Measurements from ENCODE around the gene AGBL5.
A peak's percentile ranks its signal among the peaks of the same experiment; 100 is the strongest.
"Not testable (repeated sequence)": the region's sequence is repeated elsewhere in the genome, so short reads cannot be mapped to it uniquely, and the experiment has no call there.

AGBL5 gene

DNA sequence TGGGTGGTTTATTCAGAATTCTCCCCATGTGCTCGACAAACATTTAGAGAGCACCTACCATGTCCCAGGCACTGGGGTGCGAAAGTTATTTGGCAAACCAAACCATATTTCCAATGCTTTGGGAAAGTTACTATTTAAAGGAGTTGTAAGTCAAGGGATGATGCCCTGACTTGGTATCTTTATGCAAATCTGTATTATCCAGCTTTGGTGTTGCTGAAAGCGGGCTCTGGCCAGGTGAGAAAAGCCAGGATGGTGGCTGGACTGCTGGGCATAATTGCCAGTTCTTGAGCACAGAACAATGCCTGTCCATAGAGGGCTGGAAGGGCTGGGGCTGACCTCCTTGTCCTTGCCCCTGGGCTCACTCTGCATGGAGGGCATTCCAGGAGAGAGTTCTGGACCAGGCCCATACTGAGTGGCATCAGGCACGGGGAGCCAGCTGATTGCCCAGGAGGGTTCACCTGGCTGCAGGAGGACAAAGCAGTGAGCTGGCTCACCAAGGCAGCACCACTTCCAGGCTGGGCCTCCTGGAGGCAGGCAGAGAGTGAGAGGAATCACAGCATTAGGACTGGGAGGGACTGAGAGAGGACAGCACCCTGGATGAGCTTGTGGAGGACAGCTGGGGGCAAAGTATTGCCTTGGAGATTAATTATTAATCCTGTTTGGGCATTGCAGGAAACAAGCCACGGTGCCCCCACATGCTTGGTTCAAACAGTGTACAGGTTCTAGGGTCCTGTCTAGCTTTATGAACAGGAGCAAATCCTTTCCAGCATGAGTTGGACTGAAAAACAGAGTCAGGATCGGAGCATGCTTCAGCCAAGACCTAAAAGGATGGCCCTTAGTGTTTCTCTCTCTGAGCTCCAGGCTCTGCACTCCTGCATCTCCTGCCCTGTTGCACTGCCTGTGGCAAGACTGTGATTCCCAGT, 42.2 kb downstream of the AGBL5 start:
- DNase-seq = no peak

DNA sequence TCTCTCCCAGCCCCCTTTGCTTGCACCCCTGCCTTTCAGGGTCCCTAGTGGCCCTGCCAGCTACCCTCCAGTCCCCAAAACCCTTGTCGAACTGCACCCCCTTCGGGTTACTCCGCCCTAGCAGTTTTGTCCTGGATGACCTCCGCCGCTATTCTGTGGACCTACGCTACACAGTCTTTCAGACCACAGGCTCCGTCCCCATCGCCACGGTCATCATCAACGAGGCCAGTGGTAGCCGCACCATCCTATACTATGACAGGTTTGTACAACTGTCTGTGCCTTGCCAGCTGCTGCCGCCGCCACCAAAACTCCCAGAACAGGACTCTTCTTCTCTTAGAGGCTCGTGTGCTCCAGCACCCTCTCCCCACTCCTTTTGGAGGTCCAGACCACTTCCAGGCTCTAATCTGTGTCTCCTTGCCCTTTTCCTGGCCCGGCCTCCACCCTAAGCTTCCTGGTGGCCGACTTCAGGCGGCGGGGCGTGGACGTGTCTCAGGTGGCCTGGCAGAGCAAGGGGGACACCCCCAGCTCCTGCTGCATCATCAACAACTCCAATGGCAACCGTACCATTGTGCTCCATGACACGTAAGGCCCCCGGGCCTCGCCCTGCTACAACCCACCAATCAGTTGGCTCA, 43.0 kb downstream of the AGBL5 start:
- DNase-seq = no peak

DNA sequence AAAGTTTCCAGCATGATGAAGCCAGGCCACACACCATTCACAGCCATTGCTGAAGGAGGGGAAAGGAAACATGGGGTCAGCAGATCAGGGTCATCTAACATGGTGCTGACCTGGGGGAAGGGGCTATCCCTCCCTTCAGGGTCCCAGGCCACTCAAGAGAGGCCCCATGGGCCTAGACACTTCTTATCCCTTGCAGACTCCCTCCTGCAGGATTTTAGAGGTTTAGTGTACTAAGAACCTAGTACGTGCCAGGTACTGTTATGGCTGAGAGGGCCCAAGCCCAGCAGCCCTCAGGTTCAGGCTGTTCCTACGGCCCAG, 43.9 kb downstream of the AGBL5 start:
- no peak for DNase-seq

DNA sequence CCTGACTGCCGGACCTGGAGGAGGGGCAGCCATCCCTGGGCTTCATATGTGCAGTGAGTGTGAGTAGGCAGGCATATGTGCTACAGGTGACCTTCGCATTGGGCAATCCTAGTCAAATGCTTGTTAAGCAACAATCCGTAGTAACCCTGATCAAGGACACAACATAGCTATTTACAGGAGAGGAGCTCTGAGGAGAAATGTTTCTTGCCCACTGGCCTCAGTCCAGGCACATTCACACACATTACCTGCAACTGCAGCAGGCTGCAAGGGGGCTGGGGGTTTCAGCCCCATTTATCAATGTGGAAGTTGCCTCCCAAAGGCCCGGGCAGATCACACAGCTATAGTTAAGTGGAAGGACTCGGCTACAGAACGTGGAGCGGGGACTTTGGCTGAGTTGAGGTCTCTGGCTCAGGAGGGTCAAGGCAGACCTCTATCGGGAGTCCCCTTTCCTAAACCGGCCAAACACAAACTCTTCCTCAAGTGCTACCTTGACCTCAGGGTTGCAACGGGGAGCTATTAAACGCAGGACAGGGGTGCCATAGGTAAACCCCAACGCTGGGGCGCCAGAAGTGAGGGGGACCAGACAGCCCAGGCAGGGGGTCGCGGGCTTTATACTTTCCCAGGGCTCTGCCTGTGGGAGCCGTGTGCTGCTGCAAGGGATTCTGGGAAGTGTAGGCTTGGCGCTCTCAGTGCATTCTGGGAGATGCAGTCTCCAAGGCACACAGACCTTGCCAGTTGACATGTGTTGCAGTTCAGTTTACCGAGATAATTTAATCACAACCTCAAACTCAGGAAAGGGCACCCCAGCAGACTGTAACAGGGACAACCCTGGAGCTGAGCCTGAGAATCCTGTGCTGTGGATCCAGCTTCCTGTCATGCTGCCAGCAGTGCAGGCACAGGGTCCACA, 44.5 kb downstream of the AGBL5 start:
- DNase-seq = peak in 1 of 2 donors; percentile 40

DNA sequence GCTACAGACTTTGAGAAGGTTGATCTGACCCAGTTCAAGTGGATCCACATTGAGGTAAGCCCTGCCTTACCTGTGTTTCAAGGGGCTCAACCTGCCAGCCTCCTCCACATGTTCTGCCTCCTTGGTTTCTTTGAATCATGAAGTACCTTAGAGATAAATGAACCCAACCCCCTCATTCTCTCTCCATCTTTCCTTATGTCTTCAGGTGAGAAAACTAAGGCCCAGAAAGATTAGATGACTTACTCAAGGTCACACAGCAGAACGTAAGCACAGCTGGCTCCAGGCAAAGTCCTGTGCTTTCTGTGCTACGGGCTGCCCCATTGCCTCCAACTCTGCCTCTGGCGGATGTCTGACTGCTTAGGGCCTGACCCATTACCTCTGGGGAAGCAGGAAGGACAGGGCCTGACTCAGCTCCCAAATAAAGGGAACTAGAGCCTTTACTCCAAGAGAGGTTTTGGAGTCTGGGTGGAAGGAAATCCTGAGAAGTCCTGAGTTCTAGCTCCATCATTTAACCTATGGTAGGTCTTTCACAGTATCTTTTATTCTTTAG, 45.4 kb downstream of the AGBL5 start:
- DNase-seq = no peak

DNA sequence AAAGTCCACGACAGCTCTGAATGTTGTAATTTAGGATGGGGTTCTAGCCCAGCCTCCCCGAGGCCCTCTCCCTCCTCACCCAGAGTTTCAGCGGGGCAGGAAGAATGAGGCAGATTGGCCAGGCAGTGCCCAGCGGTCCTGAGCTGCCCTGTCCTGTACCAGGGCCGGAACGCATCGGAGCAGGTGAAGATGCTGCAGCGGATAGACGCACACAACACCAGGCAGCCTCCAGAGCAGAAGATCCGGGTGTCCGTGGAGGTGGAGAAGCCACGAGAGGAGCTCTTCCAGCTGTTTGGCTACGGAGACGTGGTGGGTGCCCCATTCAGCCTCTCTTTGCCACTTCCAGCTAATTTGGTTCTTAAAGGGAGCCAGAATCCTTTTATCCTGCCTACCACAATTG, 45.9 kb downstream of the AGBL5 start:
- no peak for DNase-seq

DNA sequence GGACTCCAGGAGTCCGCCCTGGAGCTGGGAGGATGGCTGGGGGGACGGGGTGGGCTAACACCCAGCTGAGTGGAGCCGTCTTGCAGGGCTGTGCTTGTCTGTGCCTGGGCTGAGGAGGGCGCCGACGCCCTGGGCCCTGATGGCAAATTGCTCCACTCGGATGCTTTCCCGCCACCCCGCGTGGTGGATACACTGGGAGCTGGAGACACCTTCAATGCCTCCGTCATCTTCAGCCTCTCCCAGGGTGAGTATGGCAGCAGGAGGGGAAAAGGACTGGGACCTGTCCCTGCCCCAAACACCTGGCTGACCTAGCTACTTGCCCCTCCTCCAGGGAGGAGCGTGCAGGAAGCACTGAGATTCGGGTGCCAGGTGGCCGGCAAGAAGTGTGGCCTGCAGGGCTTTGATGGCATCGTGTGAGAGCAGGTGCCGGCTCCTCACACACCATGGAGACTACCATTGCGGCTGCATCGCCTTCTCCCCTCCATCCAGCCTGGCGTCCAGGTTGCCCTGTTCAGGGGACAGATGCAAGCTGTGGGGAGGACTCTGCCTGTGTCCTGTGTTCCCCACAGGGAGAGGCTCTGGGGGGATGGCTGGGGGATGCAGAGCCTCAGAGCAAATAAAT, 48.0 kb downstream of the AGBL5 start:
- no peak for DNase-seq

DNA sequence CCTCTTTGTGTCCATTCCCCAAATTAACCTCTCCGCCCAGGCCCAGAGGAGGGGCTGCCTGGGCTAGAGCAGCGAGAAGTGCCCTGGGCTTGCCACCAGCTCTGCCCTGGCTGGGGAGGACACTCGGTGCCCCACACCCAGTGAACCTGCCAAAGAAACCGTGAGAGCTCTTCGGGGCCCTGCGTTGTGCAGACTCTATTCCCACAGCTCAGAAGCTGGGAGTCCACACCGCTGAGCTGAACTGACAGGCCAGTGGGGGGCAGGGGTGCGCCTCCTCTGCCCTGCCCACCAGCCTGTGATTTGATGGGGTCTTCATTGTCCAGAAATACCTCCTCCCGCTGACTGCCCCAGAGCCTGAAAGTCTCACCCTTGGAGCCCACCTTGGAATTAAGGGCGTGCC, 48.6 kb downstream of the AGBL5 start:
- no peak for DNase-seq

DNA sequence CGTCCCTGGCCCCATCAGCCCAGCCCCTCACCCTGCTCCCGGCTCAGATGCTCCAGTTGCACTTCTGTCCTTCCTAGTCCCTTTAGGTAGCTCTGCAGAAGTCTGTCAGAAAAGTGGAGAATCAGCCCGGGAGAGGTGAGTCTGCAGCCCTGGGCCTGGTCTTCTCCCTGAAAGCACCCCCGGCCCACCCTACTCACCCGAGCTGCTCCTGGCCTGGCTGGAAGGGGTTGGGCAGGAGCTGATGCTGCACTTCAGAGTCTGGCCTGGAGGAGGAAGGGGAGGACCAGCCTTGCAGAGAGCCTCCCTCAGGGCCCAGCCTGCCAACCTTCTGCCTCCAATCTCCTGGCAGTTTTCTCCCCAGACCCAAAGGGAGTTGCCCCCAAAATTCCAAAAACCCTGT, 50.9 kb downstream of the AGBL5 start:
- DNase-seq = no peak

DNA sequence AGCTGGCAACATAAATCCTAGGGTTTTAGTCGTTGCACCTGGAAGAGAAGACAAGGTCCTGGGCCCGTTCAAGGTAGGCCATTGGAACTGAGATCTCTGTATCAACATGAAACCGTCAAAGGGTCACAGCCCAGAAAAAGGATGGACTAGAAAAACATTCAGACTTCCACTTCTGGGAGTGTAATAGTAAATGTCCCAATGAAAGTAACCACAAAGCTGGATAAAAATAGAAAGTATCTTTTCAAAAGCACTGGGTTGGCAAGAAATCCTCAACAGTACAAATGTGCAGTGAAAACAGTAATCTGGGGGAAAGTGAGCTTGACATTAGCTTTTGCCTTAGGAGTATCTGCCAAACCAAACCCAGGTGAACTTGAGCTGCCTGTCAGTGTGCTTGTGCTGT, 54.5 kb downstream of the AGBL5 start:
- no peak for DNase-seq

DNA sequence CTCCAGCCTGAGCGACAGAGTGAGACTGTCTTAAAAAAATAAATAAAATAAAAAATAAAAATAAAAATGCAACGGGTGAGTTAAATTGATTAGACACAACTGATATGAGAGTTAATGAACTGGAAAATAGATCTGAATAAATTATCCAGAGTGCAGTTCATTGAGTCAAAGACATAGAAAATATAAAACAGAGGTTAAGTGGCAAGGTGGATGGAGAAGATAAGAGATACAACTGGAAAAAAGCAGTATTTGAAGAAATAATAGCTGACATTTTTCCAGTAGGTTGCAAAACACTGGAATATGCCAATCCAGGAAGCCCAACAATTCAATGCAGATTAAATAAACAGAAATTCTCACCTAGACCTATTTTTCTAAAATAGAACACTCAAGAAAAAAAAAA, 56.8 kb downstream of the AGBL5 start:
- DNase-seq = no peak

DNA sequence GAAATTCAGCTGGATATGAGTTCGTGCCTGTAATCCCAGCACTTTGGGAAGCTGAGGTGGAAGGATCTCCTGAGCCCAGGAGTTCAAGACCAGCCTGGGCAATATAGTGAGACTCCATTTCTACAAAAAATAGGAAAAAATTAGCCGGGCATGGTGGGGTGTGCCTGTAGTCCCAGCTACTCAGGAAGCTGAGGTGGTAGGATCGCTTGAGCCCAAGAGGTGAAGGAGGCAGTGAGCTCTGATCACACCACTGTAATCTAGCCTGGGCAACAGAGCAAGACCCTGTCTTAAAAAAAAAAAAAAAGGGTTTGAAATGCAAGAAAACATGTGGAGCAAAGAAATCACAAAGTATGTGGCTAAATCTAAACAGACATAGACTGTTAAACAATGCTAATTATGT, 57.6 kb downstream of the AGBL5 start:
- no peak for DNase-seq

DNA sequence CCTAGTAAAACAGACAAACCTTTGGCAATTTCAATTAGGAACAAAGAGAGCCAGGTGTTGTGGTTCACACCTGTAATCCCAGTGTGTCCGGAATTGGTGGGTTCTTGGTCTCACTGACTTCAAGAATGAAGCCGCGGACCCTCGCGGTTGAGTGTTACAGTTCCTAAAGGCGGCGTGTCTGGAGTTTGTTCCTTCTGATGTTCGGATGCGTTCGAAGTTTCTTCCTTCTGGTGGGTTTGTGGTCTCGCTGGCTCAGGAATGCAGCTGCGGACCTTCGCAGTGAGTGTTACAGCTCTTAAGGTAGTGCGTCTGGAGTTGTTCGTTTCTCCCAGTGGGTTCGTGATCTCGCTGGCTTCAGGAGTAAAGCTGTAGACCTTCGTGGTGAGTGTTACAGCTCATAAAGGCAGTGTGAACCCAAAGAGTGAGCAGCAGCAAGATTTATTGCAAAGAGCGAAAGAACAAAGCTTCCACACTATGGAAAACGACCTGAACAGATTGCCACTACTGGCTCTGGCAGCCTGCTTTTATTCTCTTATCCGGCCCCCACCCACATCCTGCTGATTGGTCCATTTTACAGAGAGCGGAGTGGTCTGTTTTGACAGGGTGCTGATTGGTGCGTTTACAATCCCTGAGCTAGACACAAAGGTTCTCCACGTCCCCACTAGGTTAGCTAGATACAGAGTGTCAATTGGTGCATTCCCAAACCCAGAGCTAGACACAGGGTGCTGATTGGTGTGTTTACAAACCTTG, 59.3 kb downstream of the AGBL5 start:
- not testable (repeated sequence) for DNase-seq

DNA sequence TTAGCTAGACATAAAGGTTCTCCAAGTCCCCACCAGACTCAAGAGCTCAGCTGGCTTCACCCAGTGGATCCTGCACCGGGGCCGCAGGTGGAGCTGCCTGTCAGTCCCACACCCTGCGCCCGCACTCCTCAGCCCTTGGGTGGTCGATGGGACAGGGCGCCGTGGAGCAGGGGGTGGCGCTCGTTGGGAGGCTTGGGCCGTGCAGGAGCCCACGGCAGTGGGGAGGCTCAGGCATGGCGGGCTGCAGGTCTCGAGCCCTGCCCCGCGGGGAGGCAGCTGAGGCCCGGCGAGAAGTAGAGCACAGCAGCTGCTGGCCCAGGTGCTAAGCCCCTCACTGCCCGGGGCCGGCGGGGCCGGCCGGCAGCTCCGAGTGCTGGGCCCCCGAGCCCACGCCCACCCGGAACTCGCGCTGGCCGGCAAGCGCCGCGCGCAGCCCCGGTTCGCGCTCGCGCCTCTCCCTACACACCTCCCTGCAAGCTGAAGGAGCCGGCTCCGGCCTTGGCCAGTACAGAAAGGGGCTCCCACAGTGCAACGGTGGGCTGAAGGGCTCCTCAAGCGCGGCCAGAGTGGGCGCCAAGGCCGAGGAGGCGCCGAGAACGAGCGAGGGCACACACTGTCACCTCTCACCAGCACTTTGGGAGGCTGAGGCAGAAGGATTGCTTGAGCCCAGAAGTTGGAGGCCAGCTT, 60.1 kb downstream of the AGBL5 start:
- not testable (repeated sequence) for DNase-seq

DNA sequence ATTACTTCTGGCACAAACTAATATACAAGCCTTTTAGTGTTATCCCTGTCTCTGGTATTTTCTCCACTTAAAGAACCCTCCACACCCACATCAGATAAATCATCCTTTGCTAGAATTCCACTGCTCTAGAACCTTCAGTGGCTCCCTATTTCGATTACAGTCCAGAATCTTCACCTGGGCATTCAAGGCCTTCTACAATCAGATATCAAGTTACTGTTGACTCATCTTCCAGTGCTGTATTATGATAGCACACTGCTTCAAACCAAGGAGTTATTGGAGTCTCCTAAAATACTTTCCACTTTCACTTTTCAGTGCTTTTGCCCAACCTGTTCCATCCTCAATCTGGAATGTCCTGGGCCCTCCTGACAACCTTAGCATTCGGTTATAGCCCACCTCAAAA, 64.1 kb downstream of the AGBL5 start:
- no peak for DNase-seq

DNA sequence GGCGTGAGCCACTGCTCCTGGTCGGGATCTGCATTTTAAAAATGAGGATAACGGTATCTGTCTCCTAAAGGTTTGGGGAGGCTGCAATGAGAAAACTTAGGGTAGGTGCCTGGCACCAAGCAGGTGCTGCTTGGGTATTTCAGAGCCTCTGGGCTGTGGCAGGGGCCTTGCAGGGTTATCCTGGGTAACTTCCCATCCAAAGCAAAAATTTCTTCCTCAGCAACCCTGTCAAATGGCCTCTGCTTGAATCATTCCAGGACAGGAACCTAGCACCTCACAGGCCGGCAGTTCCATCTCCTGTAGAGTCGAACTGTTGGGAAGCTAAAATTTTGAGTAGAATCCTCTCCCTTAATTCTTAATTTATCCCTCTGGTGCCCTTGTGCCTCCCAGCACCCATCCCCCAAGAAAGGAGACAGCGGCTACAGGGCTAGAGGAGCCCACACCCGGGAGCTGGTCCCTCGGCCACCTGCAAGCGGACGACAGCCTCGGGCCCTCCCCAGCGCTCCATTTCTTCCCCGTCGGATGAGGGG, 66.6 kb downstream of the AGBL5 start:
- no peak for DNase-seq

DNA sequence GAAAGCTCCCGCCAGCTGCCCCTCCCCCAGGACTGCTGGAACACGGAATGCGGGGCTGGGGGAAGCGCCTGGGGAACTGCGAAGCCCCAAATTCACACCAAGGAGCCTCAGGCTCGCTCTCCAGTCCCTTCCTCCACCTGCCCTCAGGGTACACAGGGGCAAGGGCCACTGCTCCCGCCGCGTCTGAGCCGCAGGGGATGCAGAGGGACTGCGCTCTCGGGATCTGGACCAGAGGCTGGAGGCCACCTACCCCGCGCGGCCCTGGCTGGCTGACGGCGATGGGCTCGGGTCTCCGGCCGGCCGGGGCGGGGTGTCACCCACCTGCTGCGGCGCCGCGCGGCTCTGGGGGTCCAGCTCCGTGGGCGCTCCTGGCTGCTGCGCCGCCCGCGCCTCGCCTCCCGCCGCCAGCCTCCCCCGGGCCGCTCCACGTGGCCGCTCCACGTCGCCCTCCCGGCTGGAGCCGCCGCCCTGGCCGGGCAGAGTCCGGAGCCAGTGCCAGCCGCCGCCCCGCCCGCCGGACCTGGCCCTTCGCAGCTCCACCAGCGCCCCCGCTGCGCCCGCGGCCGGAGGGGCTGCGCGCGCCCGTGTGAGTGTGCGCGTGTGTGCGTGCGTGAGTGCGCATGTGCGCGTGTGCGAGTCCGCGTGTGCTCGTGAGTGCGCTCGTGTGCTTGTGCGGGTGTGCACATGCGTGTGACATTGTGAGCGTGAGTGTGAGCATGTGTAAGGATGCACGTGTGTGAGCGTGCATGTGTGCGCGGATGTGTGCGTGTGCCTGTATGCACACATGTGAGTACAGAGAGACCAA, 67.3 kb downstream of the AGBL5 start, which contains the start of gene CGREF1:
Gene CGREF1 (minus strand): TSS at position 604 of the 805 bp plus-strand sequence. CDS start 14,762 bp downstream, outside the sequence.
- DNase-seq = no peak

DNA sequence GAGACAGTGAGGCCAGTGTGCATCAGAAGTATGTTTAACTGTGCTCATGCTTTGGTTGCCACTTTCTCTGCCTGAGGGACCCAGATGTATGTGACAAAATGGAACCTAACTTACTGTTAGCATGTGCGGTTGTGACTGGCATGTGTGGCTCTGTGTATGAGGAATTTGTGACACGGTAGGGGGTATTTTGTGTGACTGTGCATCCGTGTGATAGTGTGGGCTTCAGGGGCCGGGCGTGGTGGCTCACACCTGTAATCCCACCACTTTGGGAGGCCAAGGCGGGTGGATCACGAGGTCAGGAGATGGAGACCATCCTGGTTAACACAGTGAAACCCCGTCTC, 67.8 kb downstream of the AGBL5 start:
- not testable (repeated sequence) for DNase-seq

Data from bone marrow (tissue), 2 donors.